Measurements from ENCODE around the gene RFPL3.

- TF ChIP-seq CTCF (conservative IDR thresholded peaks at IDR 0.05; ENCODE audit: low read depth, low read length) (no peak), EZH2 (IDR thresholded peaks at IDR 0.05; ENCODE audit: low read length, unreplicated experiment) (no peak)
These were observed 48.7 kb upstream of the RFPL3 start for GRCh38 chr22:32308934-32309333.
